DND-41 (cell line): ENCODE results near the gene TMOD2.

Experiments
- ATAC-seq: fragments of 200-7000 bp; cut with Tn5 transposase; 3 replicates; pipeline ENCODE4 v1.9.1; 2021; ENCODE audit warnings: low read depth; ENCODE audit not compliant: insufficient read depth
- DNase-seq: peaks from one replicate; pipeline ENCODE4 v3.0.0-alpha.2; 2020
- H2AFZ ChIP-seq: 2 replicates; pipeline ENCODE4 v1.6.0; 2012; ENCODE audit warnings: low read depth, low read length
- H3K27ac ChIP-seq: 2 replicates; pipeline ENCODE4 v1.5.1; 2012; ENCODE audit warnings: low read length, inconsistent platforms
- H3K27me3 ChIP-seq: fragments of 200-600 bp; sonication (generic); 2 replicates; pipeline ENCODE4 v1.6.0; 2012; ENCODE audit warnings: low read length, mild to moderate bottlenecking, inconsistent platforms; ENCODE audit not compliant: insufficient read depth, poor library complexity
- H3K36me3 ChIP-seq: 2 replicates; pipeline ENCODE4 v1.5.1; 2012; ENCODE audit warnings: low read length, inconsistent platforms; ENCODE audit not compliant: insufficient read depth
- H3K4me1 ChIP-seq: 2 replicates; pipeline ENCODE4 v1.5.1; 2012; ENCODE audit warnings: mild to moderate bottlenecking, low read length; ENCODE audit not compliant: insufficient read depth
- H3K4me2 ChIP-seq: 2 replicates; pipeline ENCODE4 v1.6.0; 2012; ENCODE audit warnings: mild to moderate bottlenecking, moderate library complexity, low read length, inconsistent platforms; ENCODE audit not compliant: insufficient read depth
- H3K4me3 ChIP-seq, 2 experiments: fragments of 200-600 bp in 1 of 2; shearing (Covaris generic) in 1 of 2; 2 replicates each; pipeline ENCODE4 v1.5.1; 2012 to 2016; ENCODE audit warnings: inconsistent platforms in 2 of 2, low read length in 2 of 2, mild to moderate bottlenecking in 2 of 2, low read depth in 1 of 2, moderate library complexity in 1 of 2
- H3K79me2 ChIP-seq: 2 replicates; pipeline ENCODE4 v1.6.0; 2012; ENCODE audit warnings: low read length, inconsistent platforms; ENCODE audit not compliant: insufficient read depth
- H3K9ac ChIP-seq: 2 replicates; pipeline ENCODE4 v1.6.0; 2012; ENCODE audit warnings: low read depth, mild to moderate bottlenecking, inconsistent platforms, low read length, moderate library complexity
- H3K9me3 ChIP-seq: 2 replicates; pipeline ENCODE4 v1.5.1; 2012; ENCODE audit warnings: low read length, moderate library complexity, mild to moderate bottlenecking, inconsistent platforms; ENCODE audit not compliant: insufficient read depth, severe bottlenecking
- H4K20me1 ChIP-seq: 2 replicates; pipeline ENCODE4 v1.6.0; 2012; ENCODE audit warnings: low read length; ENCODE audit not compliant: insufficient read depth
- CTCF ChIP-seq: IDR thresholded peaks from 2 replicates; pipeline ENCODE4 v1.5.1; 2012; ENCODE audit warnings: borderline replicate concordance, low read length, moderate library complexity, mild to moderate bottlenecking; ENCODE audit not compliant: poor library complexity, severe bottlenecking; ENCODE audit errors: extremely low read depth
- EZH2 ChIP-seq: IDR thresholded peaks from 3 replicates; pipeline ENCODE4 v1.6.1; 2012; ENCODE audit warnings: borderline replicate concordance, low read depth, mild to moderate bottlenecking, moderate library complexity, low read length, inconsistent platforms; ENCODE audit not compliant: severe bottlenecking

Gene TMOD2

GRCh38 chr15:51840692-51841091 is 89.3 kb downstream of the TMOD2 start:
- peaks cover 98% of the 10 kb centered on the region for H3K79me2 ChIP-seq
- no peak overlapping the region for H3K27ac ChIP-seq
- DNase-seq (no peak), ATAC-seq (no peak)
- no peak overlapping the region for H3K4me2 ChIP-seq
- no peaks in the 10 kb centered on the region for H3K9me3 ChIP-seq
- no peak overlapping the region for H3K4me3 ChIP-seq
- H4K20me1 ChIP-seq: peaks cover 72% of the 10 kb centered on the region
- no peaks in the 10 kb centered on the region for H3K27me3 ChIP-seq
- H3K9ac ChIP-seq: no peak overlapping the region
- no peak for TF ChIP-seq CTCF
- TF ChIP-seq EZH2: no peak
- H3K4me1 ChIP-seq: peaks cover 19% of the 10 kb centered on the region
- no peak overlapping the region for H2AFZ ChIP-seq
- no peaks in the 10 kb centered on the region for H3K36me3 ChIP-seq

- peaks cover 70% of the 10 kb centered on the region for H4K20me1 ChIP-seq
- peaks cover 23% of the 10 kb centered on the region for H3K4me1 ChIP-seq
- H3K27me3 ChIP-seq: no peaks in the 10 kb centered on the region
- H3K27ac ChIP-seq: no peak overlapping the region
- H3K9ac ChIP-seq: no peak overlapping the region
- H3K9me3 ChIP-seq: no peaks in the 10 kb centered on the region
- TF ChIP-seq CTCF (no peak), EZH2 (no peak)
- H3K4me2 ChIP-seq: no peak overlapping the region
- H3K36me3 ChIP-seq: no peaks in the 10 kb centered on the region
- DNase-seq (peak; percentile 13), ATAC-seq (no peak)
- H3K4me3 ChIP-seq: no peak overlapping the region
- peaks cover 100% of the 10 kb centered on the region for H3K79me2 ChIP-seq
- H2AFZ ChIP-seq: no peak overlapping the region
Observed at GRCh38 chr15:51841406-51842040, 90.1 kb downstream of the TMOD2 start.

GRCh38 chr15:51842265-51842664 is 90.9 kb downstream of the TMOD2 start:
- H2AFZ ChIP-seq: no peak overlapping the region
- no peak overlapping the region for H3K9ac ChIP-seq
- H3K27ac ChIP-seq: no peak overlapping the region
- H3K79me2 ChIP-seq: peaks cover 100% of the 10 kb centered on the region
- no peak overlapping the region for H3K4me2 ChIP-seq
- DNase-seq: no peak
- H3K4me1 ChIP-seq: peaks cover 30% of the 10 kb centered on the region
- no peaks in the 10 kb centered on the region for H3K9me3 ChIP-seq
- H4K20me1 ChIP-seq: peaks cover 69% of the 10 kb centered on the region
- H3K27me3 ChIP-seq: no peaks in the 10 kb centered on the region
- H3K4me3 ChIP-seq: no peak overlapping the region
- H3K36me3 ChIP-seq: no peaks in the 10 kb centered on the region
- ATAC-seq: no peak
- TF ChIP-seq CTCF (no peak), EZH2 (no peak)
